ENCODE data around the gene TPSD1.
"Not testable (repeated sequence)": the region's sequence is repeated elsewhere in the genome, so short reads cannot be mapped to it uniquely, and the experiment has no call there.

TPSD1 gene

DNA sequence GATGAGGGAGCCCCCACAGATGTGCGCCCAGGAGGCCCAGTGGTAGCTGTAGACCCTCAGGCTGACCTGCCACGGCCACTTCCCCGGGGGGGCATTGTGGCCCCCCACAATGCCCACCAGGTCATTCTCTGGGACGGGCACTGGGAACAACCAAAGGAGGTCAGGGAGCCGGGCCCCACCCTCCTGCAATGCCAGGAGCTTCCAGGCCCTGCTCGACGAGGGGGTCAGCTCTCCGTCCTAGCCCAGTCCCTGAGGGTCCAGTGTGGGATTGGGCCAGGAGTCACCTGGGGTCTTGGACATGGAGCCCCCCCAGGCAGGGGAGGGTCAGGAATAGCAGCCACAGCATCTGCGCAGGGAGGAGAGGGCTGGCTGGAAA is 7.0 kb downstream of the TPSD1 start:
- no peak for DNase-seq (ENCODE audit: low read depth, low spot score)

DNA sequence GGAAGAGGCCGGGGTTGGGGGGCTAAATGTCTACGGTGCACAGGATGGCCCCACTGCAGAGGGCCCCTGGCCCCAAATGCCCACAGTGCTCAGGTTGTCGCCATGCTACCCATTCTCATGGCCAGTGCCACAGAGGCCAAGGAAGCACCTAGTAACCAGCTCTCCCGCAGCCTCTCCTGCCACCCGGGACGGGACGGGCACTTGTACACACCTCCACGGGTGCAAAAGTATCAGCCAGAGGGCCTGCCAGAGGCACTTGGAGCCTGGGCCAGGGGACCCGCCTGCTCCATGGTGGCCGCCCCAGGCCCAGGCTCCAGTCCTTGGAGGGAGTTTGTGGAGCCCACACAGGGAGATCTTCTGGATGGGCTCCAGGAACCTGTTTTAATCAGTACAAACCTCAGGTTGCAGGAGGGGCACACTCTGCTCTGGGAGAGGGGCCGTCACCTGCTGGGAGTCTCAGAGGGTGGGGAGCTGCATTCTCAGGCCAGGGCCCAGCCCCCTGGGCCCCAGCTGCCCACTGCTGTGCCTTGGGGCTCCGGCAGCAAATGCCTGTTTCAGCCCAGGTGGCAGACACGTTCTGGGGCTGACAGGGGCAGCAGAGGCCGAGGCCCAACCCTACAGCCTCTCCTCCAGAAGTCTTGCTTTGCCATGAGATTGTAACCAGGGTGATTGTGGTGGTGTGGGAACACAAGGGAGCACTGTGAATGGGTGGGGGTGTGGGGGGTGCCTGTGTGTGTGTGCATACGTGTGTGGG is 7.9 kb downstream of the TPSD1 start:
- no peak for DNase-seq (ENCODE audit: low read depth, low spot score)

- DNase-seq (ENCODE audit: low read depth, low spot score): no peak
Observed at GRCh38 chr16:1264345-1265089, 8.6 kb downstream of the TPSD1 start.

DNA sequence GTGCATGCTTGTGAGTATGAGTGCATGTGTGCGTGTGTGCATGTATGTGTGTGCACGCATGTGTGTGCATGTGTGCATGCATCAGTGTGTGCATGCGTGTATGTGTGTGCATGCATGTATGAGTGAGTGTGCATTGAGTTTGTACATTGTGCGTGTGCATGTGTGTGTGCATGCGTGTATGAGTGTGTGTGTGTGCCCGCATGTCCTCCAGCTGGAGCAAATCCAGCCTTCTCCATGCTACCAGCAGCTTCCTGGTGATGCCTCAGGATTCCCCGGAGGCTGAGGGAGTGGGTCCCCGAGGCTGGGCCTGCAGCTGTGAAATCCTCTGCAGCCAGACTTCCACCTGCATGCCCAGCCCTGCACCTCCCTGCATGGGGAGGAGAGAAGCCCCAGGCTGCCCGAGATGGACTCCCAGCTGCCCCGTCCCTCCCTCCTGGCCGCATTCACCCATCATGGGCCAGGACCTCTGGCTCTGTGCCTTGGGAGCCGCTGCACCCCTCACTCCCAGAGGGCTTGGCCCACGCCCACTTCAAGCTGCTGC is 9.3 kb downstream of the TPSD1 start:
- no peak for DNase-seq (ENCODE audit: low read depth, low spot score)

- no peak for DNase-seq (ENCODE audit: low read depth, low spot score)
Observed at GRCh38 chr16:1265826-1266225, 10.0 kb downstream of the TPSD1 start.

- DNase-seq (ENCODE audit: low read depth, low spot score): not testable (repeated sequence)
Observed at GRCh38 chr16:1269418-1269817, 13.5 kb downstream of the TPSD1 start.

- no peak for DNase-seq (ENCODE audit: low read depth, low spot score)
Observed at GRCh38 chr16:1271380-1271723, 15.5 kb downstream of the TPSD1 start.

DNA sequence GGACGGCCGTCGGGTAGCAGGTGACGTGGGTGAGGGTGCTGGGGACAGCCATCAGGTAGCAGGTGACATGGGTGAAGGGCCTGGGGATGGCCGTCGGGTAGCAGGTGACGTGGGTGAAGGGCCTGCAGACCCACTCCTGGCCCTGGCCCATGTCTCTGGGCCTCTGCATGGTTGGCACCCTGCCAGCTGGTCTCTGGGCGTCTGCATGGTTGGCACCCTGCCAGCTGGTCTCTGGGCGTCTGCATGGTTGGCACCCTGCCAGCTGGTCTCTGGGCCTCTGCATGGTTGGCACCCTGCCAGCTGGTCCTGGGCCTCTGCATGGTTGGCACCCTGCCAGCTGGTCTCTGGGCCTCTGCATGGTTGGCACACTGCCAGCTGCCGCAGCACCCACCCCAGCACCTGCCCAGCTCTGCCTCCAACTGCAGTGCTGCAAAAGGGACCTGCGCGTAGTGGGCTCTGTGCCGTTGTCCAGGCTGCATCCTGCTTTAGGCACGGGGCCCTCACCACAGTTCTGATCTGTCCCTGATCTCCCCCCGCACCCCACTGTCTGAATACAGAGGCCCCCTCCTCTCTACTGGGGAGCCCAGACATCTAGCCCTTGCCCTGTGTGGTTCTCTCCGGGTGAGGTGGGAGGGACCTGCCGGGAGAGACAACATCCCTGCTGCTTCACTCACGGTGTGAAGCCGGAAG is 16.0 kb downstream of the TPSD1 start:
- not testable (repeated sequence) for DNase-seq (ENCODE audit: low read depth, low spot score)

GRCh38 chr16:1272453-1273198 is 16.8 kb downstream of the TPSD1 start:
- DNase-seq (ENCODE audit: low read depth, low spot score): no peak

DNA sequence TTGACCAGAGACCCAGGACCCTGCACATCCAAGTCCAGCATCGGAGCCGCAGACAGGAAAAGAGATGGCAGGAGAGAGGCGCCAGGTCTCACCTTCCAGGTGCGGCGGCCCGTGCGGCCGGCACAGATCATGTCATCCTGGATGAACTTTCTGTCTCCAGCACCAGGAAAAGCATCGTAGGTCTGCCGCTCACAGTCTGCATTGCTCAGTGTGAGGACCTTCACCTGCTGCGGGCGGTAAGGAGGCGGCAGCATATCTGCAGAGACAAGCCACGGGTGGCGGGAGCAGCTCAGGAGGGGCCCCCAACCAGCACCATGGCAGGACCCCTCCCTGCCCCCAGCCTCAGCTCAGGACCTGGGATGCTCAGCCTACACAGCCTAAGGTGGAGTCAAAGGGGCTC is 17.9 kb downstream of the TPSD1 start:
- no peak for DNase-seq (ENCODE audit: low read depth, low spot score)

GRCh38 chr16:1274767-1275166 is 18.9 kb downstream of the TPSD1 start:
- no peak for DNase-seq (ENCODE audit: low read depth, low spot score)

DNA sequence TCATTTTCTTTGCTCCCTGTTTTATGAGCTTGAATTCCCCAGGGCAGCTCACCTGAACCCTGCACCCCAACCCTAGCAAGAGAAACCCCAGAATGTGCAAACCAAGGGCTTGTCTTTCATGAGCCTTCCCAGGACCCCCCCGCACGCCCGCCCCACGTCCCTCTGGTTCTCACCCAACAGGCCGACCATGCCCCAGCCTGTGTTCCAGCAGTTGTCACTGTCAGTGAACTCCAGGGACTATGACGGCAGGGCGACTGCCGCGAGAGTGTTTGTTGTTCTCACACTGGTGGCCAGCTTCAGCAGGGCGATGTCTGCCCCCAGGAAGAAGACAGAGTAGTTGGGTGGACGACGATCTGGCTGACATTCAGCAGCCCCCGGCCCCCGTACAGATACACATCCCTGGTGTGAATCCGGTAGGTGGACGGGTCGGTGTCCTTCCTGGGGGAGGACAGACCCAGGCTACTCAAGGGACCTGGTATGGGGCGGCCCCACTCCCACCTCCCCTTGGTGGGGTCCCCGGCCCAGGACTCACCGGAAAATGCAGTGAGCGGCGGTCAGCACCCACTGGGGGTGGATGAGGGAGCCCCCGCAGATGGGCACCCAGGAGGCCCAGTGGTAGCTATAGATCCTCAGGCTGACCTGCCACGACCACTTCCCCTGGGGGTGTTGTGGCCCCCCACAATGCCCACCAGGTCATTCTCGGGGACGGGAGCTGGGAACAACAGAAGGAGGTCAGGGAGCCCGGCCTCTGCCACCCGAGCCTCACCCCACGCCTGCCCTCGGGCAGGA is 20.1 kb downstream of the TPSD1 start:
- DNase-seq (ENCODE audit: low read depth, low spot score): no peak

DNA sequence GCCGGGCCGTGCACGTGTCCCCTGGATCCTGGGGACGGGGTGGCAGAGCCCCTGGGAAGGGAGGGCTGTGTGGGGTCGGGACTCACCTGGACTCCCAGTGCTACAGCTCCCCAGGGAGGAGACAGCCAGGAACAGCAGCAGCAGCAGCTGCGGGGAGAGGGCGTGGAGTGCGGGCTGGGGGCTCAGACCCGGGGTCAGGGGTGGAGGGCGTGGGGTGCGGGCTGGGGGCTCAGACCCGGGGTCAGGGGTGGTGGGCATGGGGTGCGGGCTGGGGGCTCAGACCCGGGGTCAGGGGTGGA is 20.7 kb downstream of the TPSD1 start:
- no peak for DNase-seq (ENCODE audit: low read depth, low spot score)

GRCh38 chr16:1277151-1277598 is 21.3 kb downstream of the TPSD1 start:
- DNase-seq (ENCODE audit: low read depth, low spot score): no peak

DNA sequence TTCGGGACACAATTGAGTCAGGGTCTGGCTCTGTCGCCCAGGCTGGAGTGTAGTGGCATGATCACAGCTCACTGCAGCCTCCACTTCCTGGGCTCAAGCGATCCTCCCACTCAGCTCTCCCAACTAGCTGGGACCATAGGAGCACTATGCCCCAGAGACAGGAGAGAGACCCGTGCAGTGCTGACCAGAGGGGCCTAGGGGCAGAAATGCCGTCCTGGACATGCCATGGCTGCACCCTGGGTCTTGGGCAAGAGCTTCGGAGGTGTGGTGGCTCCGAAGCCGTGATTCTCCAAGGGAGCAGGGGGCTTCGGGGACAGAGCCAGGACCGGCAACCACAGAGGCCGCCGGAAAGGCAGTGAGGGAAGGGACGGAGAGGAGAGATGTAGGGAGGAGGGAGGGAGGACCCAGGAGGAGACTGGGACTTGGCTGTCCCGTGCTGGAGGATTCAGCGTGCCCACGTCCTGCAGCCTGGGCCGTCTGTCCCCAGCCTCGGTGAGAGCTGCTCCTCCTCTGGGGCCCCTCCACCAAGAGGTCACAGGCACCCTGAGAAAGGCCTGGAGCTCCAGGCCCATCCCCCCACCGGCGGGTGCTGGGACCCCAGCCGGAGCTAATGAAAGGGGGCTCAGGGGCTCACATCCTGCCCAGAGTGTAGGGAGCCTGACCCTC is 21.9 kb downstream of the TPSD1 start:
- DNase-seq (ENCODE audit: low read depth, low spot score): no peak

DNA sequence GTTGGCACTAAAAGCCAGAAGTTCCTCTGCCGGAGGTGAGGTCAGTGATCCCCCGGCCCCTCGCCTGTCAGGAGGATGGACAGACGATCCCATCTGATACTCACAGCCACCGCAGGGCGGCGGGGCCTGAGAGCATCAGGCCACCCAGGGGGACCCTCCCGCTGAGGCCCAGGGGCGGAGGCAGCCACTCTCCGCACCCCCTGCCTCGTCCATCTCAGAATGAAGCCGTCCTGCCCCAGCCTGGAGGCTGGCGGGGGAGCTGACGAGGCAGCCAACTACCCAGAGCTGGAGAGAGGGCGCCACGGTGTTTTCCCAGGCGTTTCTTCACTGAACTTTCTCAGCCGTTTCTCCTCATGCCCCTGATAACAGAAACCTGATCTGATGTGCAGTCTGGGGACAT is 22.6 kb downstream of the TPSD1 start:
- DNase-seq (ENCODE audit: low read depth, low spot score): no peak

GRCh38 chr16:1279081-1279944 is 23.4 kb downstream of the TPSD1 start:
- DNase-seq (ENCODE audit: low read depth, low spot score): no peak

DNA sequence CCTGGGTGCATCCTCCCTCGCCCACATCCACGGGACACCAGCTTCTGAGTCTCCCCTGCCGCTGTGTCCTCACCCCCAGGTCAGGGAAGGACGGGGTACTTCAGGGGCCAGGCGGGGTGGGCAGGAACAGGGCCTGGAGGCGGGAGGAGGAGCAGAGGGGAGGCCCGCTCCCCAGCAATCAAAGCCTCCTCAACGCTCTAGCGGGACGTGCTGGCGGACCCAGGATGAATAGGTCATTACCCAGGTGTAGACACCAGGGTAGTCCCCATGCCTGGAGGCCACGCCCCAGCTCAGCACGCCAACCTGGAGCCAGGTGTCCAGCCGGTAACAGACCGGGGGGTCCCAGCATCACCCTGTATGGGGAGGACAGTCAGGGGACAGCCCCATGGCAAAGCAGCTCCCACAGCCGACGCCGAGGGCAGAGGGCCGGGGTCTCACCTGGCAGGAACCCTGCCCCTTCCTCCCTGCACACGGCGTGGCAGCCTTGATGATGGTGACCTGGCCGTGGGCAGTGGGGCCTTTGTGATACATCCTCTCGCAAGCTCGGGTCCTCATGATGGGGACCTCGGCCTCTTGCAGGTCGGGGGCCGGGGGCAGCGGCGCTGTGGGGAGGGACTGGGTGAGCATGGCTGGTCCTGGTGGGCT is 24.2 kb downstream of the TPSD1 start:
- DNase-seq (ENCODE audit: low read depth, low spot score): no peak

DNA sequence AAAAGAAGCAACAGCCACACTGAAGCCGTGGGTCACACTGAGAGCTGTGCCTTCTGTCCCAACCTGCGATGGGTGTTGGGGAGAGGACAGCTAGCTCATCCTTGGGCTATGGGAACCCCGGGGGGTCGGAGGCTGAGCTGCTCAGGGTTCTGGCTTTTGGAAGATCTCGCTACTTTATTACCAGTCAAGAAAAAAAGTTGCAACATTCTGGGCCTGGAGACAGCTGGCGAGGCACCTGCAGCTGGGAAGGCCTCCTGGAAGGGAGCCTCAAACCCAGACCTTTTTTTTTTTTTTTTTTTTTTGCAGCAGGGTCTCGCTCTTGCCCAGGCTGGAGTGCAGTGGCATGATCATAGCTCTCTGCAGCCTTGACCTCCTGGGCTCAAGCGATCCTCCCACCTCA is 24.9 kb downstream of the TPSD1 start:
- DNase-seq (ENCODE audit: low read depth, low spot score): no peak
